H9 (cell line): ENCODE measurements around the gene KRT80. TPM values are rescaled to one million over a fixed set of nuclear protein-coding genes. Genes with fewer than 3 reads are reported as not detected.

Experiments
- DNase-seq: peaks from one replicate; pipeline ENCODE4 v3.0.0-alpha.2; 2017
- H2AFZ ChIP-seq: one replicate; pipeline ENCODE4 v1.6.1; 2013; ENCODE audit warnings: mild to moderate bottlenecking, low read length, control low read depth, moderate library complexity
- H2AK5ac ChIP-seq: 2 replicates; pipeline ENCODE4 v1.6.1; 2013; ENCODE audit warnings: low read length, control low read depth, mixed read lengths; ENCODE audit not compliant: insufficient read length
- H2BK120ac ChIP-seq: one replicate; pipeline ENCODE4 v1.6.1; 2013; ENCODE audit warnings: low read depth, mild to moderate bottlenecking, low read length, control low read depth, inconsistent platforms; ENCODE audit not compliant: poor library complexity, severe bottlenecking
- H2BK12ac ChIP-seq: 2 replicates; pipeline ENCODE4 v1.6.1; 2013; ENCODE audit warnings: low read length, control low read depth, mixed read lengths, low read depth; ENCODE audit not compliant: insufficient read length
- H2BK15ac ChIP-seq: 2 replicates; pipeline ENCODE4 v1.6.1; 2013; ENCODE audit warnings: low read depth, low read length, control low read depth
- H2BK20ac ChIP-seq: one replicate; pipeline ENCODE4 v1.6.1; 2013; ENCODE audit warnings: low read depth, mild to moderate bottlenecking, low read length, control low read depth, inconsistent platforms; ENCODE audit not compliant: poor library complexity, severe bottlenecking
- H2BK5ac ChIP-seq: 2 replicates; pipeline ENCODE4 v1.6.1; 2013; ENCODE audit warnings: low read length, control low read depth, mixed read lengths; ENCODE audit not compliant: insufficient read length
- H3K14ac ChIP-seq: 2 replicates; pipeline ENCODE4 v1.6.1; 2013; ENCODE audit warnings: low read length, control low read depth; ENCODE audit not compliant: insufficient read depth
- H3K18ac ChIP-seq: 2 replicates; pipeline ENCODE4 v1.6.1; 2013; ENCODE audit warnings: low read depth, mild to moderate bottlenecking, mixed read lengths, low read length, control low read depth; ENCODE audit not compliant: insufficient read length
- H3K23ac ChIP-seq: 2 replicates; pipeline ENCODE4 v1.6.1; 2013; ENCODE audit warnings: low read length, control low read depth, mixed read lengths, low read depth; ENCODE audit not compliant: insufficient read length
- H3K23me2 ChIP-seq: 2 replicates; pipeline ENCODE4 v1.6.1; 2013; ENCODE audit warnings: low read depth, mild to moderate bottlenecking, mixed read lengths, low read length, control low read depth; ENCODE audit not compliant: insufficient read length, poor library complexity, severe bottlenecking
- H3K27ac ChIP-seq: 2 replicates; pipeline ENCODE4 v1.5.1; 2013; ENCODE audit warnings: low read length, control low read depth, mixed read lengths, low read depth; ENCODE audit not compliant: insufficient read length
- H3K27me3 ChIP-seq: 2 replicates; pipeline ENCODE4 v1.6.1; 2013; ENCODE audit warnings: low read length, control low read depth, inconsistent platforms; ENCODE audit not compliant: insufficient read depth
- H3K4ac ChIP-seq: 2 replicates; pipeline ENCODE4 v1.6.1; 2013; ENCODE audit warnings: low read depth, mild to moderate bottlenecking, control low read depth, inconsistent platforms, low read length, moderate library complexity
- H3K4me1 ChIP-seq: 2 replicates; pipeline ENCODE4 v1.6.1; 2013; ENCODE audit warnings: low read length, control low read depth, inconsistent platforms; ENCODE audit not compliant: insufficient read depth
- H3K4me2 ChIP-seq: 2 replicates; pipeline ENCODE4 v1.6.1; 2013; ENCODE audit warnings: low read length, control low read depth, mixed read lengths; ENCODE audit not compliant: insufficient read length, insufficient read depth
- H3K56ac ChIP-seq: 2 replicates; pipeline ENCODE4 v1.6.1; 2013; ENCODE audit warnings: low read depth, mild to moderate bottlenecking, mixed read lengths, low read length, control low read depth; ENCODE audit not compliant: insufficient read length
- H3K79me1 ChIP-seq: 2 replicates; pipeline ENCODE4 v1.6.1; 2013; ENCODE audit warnings: low read depth, mild to moderate bottlenecking, moderate library complexity, low read length, control low read depth, inconsistent platforms; ENCODE audit not compliant: insufficient read depth, poor library complexity, severe bottlenecking
- H3K79me2 ChIP-seq: 2 replicates; pipeline ENCODE4 v1.6.1; 2013; ENCODE audit warnings: low read length, control low read depth, inconsistent platforms; ENCODE audit not compliant: insufficient read depth
- H3K9ac ChIP-seq: 2 replicates; pipeline ENCODE4 v1.6.1; 2013; ENCODE audit warnings: low read length, control low read depth, mixed read lengths; ENCODE audit not compliant: insufficient read length; ENCODE audit errors: extremely low read depth
- H3K9me3 ChIP-seq: one replicate; pipeline ENCODE4 v1.6.1; 2013; ENCODE audit warnings: low read depth, low read length, inconsistent platforms; ENCODE audit not compliant: control insufficient read depth
- H3T11ph ChIP-seq: one replicate; pipeline ENCODE4 v1.6.1; 2013; ENCODE audit warnings: mild to moderate bottlenecking, low read length, control low read depth, inconsistent platforms
- H4K20me1 ChIP-seq: one replicate; pipeline ENCODE4 v1.6.1; 2013; ENCODE audit not compliant: control insufficient read depth, insufficient read length, insufficient read depth
- H4K5ac ChIP-seq: 2 replicates; pipeline ENCODE4 v1.6.1; 2013; ENCODE audit warnings: low read depth, mild to moderate bottlenecking, mixed read lengths, low read length, control low read depth; ENCODE audit not compliant: insufficient read length
- H4K8ac ChIP-seq: replicated peaks from 2 replicates; pipeline ENCODE4 v1.6.1; 2013; ENCODE audit warnings: low read length, control low read depth, mixed read lengths, low read depth; ENCODE audit not compliant: insufficient read length
- H4K91ac ChIP-seq: 2 replicates; pipeline ENCODE4 v1.6.1; 2013; ENCODE audit warnings: low read depth, mild to moderate bottlenecking, moderate library complexity, mixed read lengths, low read length, control low read depth; ENCODE audit not compliant: insufficient read length
- H3K27ac Mint-ChIP-seq, 3 experiments: 2 replicates in 2 of 3; 3 replicates in 1 of 3; pipeline ENCODE4 v1.8.0; 2020 to 2021; ENCODE audit warnings: mixed read lengths in 3 of 3, mild to moderate bottlenecking in 1 of 3, moderate library complexity in 1 of 3
- H3K27me3 Mint-ChIP-seq: 2 replicates; pipeline ENCODE4 v1.8.0; 2021; ENCODE audit warnings: low read depth, mild to moderate bottlenecking, moderate library complexity, mixed read lengths
- H3K36me3 Mint-ChIP-seq, 3 experiments: 2 replicates in 2 of 3; 3 replicates in 1 of 3; pipeline ENCODE4 v1.8.0; 2020 to 2021; ENCODE audit warnings: low read depth in 3 of 3, mixed read lengths in 3 of 3; ENCODE audit not compliant: insufficient read depth in 1 of 3
- H3K4me1 Mint-ChIP-seq, 2 experiments: 2 replicates each; pipeline ENCODE4 v1.8.0; 2020; ENCODE audit warnings: mixed read lengths in 2 of 2
- H3K4me3 Mint-ChIP-seq, 2 experiments: 2 replicates in 1 of 2; 3 replicates in 1 of 2; pipeline ENCODE4 v1.8.0; 2020 to 2021; ENCODE audit warnings: mild to moderate bottlenecking in 2 of 2, mixed read lengths in 2 of 2, moderate library complexity in 1 of 2
- H3K9me3 Mint-ChIP-seq, 2 experiments: 2 replicates in 1 of 2; 3 replicates in 1 of 2; pipeline ENCODE4 v1.8.0; 2020; ENCODE audit warnings: mild to moderate bottlenecking in 2 of 2, mixed read lengths in 2 of 2, moderate library complexity in 1 of 2
- CTCF ChIP-seq: fragments of 200-600 bp; sonication (generic); conservative IDR thresholded peaks from 3 replicates; pipeline ENCODE4 v1.8.0; 2021; ENCODE audit warnings: antibody characterized with exemption, mild to moderate bottlenecking
- WGBS: extraction: QIAGEN DNeasy Blood & Tissue Kit; methylation state at CpG from one replicate; pipeline ENCODE4 v1.1.7; 2013; ENCODE audit warnings: missing lambda C conversion rate, low lambda C conversion rate, mixed read lengths; ENCODE audit not compliant: insufficient read length; ENCODE audit errors: extremely low coverage; 5-methylcytosine and 5-hydroxymethylcytosine counted together
- total RNA-seq: library from RNA; stranded (reverse); gene quantifications from 2 replicates; pipeline ENCODE4 v1.2.1, GENCODE V29; 2021

The KRT80 gene
- total RNA-seq, 1 experiment from 2014 or later, result not detected

- Mint-ChIP-seq H3K4me1 (peaks cover 47 to 58% of the 10 kb centered on the region in 2 experiments), H3K36me3 (peaks cover 2 to 17% (median 3%) of the 10 kb centered on the region in 3 experiments; a peak in 4 of 7 replicates), H3K4me3 (peak overlapping the region; percentile 59 to 79), H3K27ac (peak overlapping the region in 1 of 3 experiments; percentile 44; a peak in 1 of 7 replicates), H3K9me3 (no peaks in the 10 kb centered on the region), H3K27me3 (peaks cover 86% of the 10 kb centered on the region)
- H3K18ac ChIP-seq, result no peak overlapping the region
- H3K56ac ChIP-seq, result no peak overlapping the region
- no peak for TF ChIP-seq CTCF
- H3T11ph ChIP-seq, result no peak overlapping the region
- no peak overlapping the region for H4K5ac ChIP-seq
- H3K4ac ChIP-seq, result no peak overlapping the region
- H3K23ac ChIP-seq, result no peak overlapping the region
- no peaks in the 10 kb centered on the region for H3K79me1 ChIP-seq
- H3K27me3 ChIP-seq, result peaks cover 8% of the 10 kb centered on the region
- H3K27ac ChIP-seq, result no peak overlapping the region
- H4K20me1 ChIP-seq, result no peaks in the 10 kb centered on the region
- H2BK20ac ChIP-seq, result no peak overlapping the region
- no peaks in the 10 kb centered on the region for H3K79me2 ChIP-seq
- H4K8ac ChIP-seq, result no peak overlapping the region
- DNase-seq, result no peak
- H2BK5ac ChIP-seq, result no peak overlapping the region
- H4K91ac ChIP-seq, result no peak overlapping the region
- no peak overlapping the region for H2AFZ ChIP-seq
- no peak overlapping the region for H2BK120ac ChIP-seq
- H3K23me2 ChIP-seq, result peaks cover 12% of the 10 kb centered on the region
- no peak overlapping the region for H3K9ac ChIP-seq
- no peak overlapping the region for H2BK15ac ChIP-seq
- H2BK12ac ChIP-seq, result no peak overlapping the region
- no CpG with 5 or more reads among the region's 12 CpGs for WGBS
- no peak overlapping the region for H3K14ac ChIP-seq
- peaks cover 2% of the 10 kb centered on the region; the same call in 1 of the 2 replicates for H3K4me1 ChIP-seq
- H3K9me3 ChIP-seq, result no peaks in the 10 kb centered on the region
- peak overlapping the region; percentile 58 for H3K4me2 ChIP-seq
- no peak overlapping the region for H2AK5ac ChIP-seq
These were observed 40.4 kb upstream of the KRT80 start for GRCh38 chr12:52232203-52232673.
